22Rv1 (cell line): ENCODE results near the gene NKX2-3.

Source experiments
- H3K27ac ChIP-seq: fragments of 450-650 bp; 2 replicates; pipeline ENCODE4 v1.5.1; 2017
- CTCF ChIP-seq: fragments of 450-650 bp; IDR thresholded peaks from 2 replicates; pipeline ENCODE4 v1.5.1; 2017; ENCODE audit warnings: mild to moderate bottlenecking
- ZFX ChIP-seq: fragments of 450-650 bp; IDR thresholded peaks from 2 replicates; pipeline ENCODE4 v1.6.1; 2017; ENCODE audit warnings: antibody characterized with exemption, borderline replicate concordance

The NKX2-3 gene

GRCh38 chr10:99507265-99507664 is 25.5 kb upstream of the NKX2-3 start:
- no peak overlapping the region for H3K27ac ChIP-seq
- TF ChIP-seq ZFX (no peak), CTCF (no peak)

GRCh38 chr10:99513061-99513460 is 19.7 kb upstream of the NKX2-3 start:
- TF ChIP-seq CTCF = no peak
- no peak for TF ChIP-seq ZFX
- H3K27ac ChIP-seq = no peak overlapping the region

GRCh38 chr10:99519690-99520039 is 13.1 kb upstream of the NKX2-3 start:
- no peak overlapping the region for H3K27ac ChIP-seq
- no peak for TF ChIP-seq ZFX
- TF ChIP-seq CTCF = no peak

DNA sequence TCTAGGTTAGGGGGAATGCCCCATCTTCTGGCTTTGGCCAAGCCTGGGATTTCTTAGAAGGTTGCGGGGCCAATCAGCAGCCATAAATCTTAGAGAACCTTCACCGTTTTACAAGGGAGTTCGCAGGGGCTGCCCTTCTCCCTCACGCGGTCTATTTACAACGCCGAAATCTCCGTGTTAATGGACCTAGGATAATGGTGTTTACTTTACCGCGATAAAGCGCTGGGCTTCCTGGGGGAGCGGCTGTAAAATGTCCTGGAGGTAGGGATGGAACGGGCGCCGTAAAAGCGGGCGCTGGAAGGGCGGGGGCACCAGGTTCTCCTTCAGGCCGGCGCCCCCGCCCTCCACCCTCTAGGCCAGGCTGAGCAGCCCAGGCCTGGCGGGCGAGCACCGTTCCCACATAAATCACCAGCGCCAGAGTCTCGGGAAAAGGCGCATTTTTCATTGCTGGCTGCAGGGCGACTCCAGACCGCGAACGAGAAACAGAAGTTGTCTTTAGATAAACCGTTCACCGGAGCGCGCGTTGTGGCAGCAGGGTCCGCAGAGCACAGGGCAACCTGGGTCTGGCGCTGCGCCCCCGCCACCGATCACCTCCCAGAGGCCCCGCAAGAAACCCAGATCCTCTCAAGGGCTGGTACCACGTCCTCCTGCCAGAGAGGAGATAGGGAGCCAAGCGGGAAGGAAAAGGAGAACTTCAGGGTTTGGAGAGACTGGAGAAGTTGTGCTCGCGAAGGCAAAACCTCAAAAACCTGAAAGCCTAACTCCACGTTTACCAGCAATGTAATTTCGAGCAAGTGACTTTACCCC is 12.5 kb upstream of the NKX2-3 start:
- H3K27ac ChIP-seq = no peak overlapping the region
- TF ChIP-seq ZFX = no peak
- TF ChIP-seq CTCF = no peak

- TF ChIP-seq CTCF (no peak), ZFX (no peak)
- no peak overlapping the region for H3K27ac ChIP-seq
These were observed 11.6 kb upstream of the NKX2-3 start for GRCh38 chr10:99520847-99521764.

DNA sequence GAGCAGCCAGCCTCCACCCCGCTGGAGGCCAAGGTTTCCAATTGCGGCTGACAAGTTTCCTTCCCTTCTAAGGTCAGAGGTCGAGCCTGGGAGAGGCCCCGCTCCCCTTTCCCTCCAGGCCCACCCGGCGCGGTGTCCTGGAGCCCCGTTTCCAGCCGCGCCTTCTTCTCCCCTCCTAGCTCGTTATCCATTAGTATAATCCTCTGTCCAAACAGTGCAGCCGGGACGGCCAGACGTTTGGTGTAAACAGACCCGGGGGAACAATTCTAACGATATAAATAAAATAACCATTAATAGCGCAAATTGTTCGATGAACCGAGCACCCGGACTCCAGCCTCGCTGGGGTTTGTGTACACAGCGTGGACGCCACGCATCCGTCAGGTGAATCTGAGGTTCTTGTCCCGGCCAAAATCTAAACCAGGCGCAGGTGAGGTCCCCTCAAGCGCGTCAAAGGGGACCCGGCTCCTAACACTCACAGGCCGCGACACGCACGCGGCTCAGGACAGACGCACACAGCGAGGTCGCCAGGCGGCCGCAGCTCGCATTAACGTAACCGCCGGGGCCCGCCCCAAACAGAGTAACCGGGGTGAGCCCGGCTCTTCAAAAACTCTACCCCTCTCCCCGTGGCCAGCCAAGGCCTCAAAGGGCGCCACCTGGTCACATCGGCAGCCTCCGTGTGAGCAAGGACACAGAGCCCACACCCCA is 10.8 kb upstream of the NKX2-3 start:
- TF ChIP-seq ZFX (no peak), CTCF (no peak)
- no peak overlapping the region for H3K27ac ChIP-seq
